NCI-H510A (cell line): ENCODE results near the gene LITAFD.
"Not testable (repeated sequence)": the region's sequence is repeated elsewhere in the genome, so short reads cannot be mapped to it uniquely, and the experiment has no call there.

Experiments used
- DNase-seq: peaks from one replicate; lab custom pipeline; 2025; lab: John Stamatoyannopoulos, UW

LITAFD gene

DNA sequence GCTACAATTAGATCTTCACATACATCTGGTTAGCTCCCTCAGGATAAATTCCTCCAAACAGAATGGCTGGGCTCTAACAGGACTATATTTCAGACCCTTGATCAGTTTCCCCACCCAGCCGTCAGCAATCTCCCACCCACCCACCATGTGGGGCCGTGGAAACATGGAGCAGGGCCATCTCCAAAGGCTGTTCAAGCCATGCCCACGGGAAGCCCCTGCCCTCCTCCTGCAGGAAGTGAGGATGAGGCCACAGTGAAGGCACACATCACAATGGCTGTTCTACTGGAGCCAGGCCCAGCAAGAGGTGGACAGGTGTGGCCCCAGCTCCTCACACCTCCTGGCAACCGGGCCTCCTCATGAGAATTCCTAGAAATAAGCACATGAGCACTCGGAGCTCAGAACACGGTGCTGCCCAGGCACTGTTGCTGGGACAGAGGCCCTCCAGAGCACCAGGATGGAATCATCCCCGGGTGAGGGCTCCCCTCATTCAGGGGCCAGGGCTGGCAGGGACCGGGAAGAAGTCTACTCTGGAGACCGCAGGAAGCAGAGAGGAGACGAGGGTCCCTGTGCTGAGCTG, at the start of gene LITAFD:
TSS of gene LITAFD (plus strand) at position 311 of the 577 bp plus-strand sequence. CDS start 2,005 bp downstream, outside the sequence.
- DNase-seq, result no peak

DNA sequence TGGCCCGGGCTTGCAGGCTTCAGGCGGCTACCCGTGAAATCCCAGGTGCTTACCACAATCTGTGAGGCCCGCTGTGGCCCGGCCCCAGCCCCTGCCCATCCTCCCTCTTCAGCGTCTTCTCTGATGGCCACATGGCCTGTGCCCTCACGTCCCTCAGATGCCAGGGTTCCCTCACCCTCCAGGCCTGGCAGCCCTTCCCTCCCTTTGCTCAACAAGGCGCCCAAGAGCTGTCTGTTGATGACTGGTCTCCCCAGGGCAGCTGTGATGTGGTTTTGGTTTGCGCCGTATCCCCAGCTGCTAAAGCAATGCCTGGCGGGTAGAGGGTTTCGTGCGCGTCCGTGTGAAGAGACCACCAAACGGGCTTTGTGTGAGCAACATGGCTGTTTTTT, 49.4 kb upstream of the LITAFD start:
- DNase-seq, result no peak

GRCh38 chr16:8836797-8837196, 45.4 kb upstream of the LITAFD start:
- not testable (repeated sequence) for DNase-seq

DNA sequence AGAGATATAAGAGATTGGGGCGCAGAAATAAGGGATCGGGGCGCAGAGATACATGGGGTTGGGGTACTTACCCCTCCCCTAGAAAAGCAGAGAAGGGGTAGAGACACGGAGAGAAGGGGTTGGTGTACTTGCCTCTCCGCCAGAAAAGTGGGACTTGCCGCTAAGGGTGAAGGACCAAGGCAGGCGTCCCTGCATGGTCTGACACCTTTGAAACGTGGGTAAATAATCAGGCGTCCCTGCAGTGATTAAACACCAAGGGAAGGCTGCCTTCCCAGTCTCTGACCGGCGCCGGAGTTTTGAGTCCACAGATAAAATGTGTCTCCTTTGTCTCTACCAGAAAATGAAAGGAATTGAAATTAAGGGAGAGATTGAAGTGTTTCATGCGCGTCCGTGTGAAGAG, 44.6 kb upstream of the LITAFD start:
- DNase-seq, result not testable (repeated sequence)

- not testable (repeated sequence) for DNase-seq
Observed at GRCh38 chr16:8842016-8842415, 40.1 kb upstream of the LITAFD start.

- DNase-seq, result not testable (repeated sequence)
Observed at GRCh38 chr16:8843296-8843695, 38.9 kb upstream of the LITAFD start.

DNA sequence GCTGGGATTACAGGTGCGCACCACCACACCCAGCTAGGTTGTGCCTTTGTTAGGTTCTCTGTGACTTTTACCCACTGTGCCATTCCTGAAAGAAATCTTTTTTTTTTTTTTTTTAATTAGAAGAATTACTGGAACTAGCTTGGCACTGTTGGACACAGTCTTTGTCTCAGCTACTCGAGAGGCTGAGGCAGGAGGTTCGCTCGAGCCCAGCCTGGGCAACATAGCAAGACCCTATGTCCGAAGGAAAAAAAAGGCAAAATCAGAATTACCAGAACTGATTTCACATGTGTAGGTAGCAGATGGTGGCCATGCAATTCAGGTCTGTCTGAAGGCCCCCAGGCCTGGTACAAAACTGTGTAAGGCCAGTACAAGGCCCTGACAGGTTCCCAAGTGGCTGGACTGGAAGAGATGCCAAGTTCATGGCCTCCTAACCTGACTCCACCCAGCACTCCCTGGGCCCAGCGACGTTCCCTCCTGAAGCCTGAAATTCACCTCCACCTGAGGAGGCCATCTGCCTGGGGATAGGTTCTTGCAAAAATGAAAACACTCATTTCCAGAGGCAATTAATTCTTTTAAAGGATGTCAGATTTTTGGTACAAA, 36.4 kb upstream of the LITAFD start:
- DNase-seq, result no peak

GRCh38 chr16:8846401-8846932, 35.7 kb upstream of the LITAFD start:
- no peak for DNase-seq

DNA sequence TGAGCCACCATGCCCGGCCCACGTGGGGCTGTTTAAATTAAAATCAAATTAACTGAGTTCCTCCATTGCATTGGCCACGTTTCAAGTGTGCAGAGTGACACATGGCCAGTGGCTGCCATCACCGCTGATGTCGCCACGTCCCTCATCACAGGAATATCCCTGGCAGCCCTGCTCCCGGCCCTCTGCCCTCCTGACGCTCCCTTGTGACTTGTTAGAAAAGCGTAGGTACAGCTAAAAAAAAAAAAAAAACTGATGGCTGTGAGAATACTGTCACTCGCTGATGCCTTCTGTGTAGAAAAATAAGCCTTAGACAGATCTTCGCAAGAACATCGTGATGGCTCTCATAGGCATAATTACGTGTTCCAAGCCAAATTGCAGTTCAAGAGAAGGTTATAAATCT, 35.0 kb upstream of the LITAFD start:
- DNase-seq, result no peak

- no peak for DNase-seq
Observed at GRCh38 chr16:8847623-8848022, 34.5 kb upstream of the LITAFD start.

DNA sequence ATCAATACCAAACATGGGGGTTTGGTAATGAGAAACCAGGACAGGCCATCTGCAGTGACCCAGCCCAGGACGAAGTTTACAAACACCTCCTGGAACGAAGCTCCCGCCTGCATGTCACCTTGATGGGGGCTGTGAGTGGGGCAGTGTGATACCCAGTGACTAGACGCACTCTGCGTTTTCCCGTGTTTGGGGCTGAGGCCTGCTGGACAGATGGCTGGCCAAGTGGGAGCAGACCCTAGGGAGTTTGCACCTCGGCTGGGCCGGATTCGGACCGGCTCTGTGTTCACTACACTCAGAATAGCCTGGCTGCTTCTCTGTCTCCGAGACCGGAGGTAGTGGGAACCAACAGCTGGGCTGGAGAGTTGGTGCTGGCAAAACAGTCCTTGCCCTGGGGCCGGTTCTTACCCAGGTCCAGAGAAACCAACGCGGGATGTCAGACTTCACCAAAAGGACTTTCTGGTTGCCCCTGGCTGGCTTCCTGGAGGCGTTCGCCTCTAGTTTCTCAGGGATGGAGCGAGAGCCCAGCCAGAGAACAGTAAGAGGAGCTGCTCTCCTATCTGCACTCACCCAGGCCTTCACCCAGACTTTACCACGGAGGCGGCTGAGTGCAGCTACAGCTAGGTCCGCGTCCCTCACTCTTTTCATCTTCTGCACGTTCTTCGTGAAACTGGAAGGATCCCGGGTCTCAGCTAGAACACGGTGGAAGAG, 33.8 kb upstream of the LITAFD start:
- no peak for DNase-seq

- no peak for DNase-seq
Observed at GRCh38 chr16:8848939-8849391, 33.2 kb upstream of the LITAFD start.

DNA sequence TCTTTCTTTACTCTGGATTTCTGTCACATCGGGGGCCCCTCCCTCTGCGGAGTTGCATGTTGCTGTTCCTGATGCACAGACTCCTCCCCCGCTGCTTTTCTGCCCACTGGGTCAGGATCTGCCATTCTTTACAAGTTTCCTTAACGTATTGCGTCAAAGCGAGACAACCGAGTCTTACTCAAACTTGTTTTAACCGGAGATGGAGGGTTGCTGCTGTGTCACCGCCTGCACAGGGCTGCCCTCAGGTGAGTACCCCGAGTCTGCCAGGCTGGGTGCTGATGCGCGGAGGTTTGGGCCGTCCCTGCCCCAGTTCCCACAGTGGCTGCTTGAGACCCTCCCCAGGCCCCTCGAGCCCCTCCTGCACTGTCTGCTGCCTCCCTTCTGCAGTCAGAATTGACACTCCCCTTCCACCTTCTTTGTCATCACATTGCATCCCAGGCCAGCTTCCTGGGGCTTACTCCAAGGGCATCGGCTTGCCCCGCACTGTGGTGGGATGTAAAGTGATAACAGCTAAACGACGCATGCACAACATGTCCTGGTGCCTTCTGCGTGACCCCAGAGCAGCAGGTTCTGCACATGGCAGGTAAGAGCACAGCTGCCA, 32.6 kb upstream of the LITAFD start:
- DNase-seq, result no peak

GRCh38 chr16:8850279-8850885, 31.8 kb upstream of the LITAFD start:
- no peak for DNase-seq

DNA sequence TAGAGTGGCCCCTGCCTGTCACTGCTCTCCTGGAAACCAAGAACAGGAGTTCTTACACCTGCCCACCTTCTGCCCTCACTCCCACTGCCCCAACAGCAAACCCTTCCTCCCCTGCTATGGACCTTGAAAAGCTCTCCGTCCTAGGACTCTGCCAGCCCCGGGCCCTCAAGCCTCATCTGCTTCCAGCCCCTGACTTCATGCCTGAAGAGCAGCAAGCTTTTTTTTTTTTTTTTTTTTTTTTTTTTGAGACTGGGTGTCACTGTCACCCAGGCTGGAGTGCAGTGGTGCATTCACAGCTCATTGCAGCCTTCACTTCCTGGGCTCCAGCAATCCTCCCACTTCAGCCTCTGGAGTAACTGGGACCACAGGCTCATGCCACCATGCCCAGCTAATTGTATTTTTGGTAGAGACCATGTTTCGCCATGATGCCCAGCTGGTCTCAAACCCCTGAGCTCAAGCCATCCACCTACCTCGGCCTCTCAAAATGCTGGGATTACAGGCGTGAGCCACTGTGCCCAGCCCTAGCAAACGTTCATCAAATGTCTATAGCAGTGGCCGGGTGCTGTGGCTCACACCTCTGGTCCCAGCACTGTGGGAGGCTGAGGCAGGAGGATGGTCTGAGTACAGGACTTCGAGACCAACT, 30.3 kb upstream of the LITAFD start:
- no peak for DNase-seq

DNA sequence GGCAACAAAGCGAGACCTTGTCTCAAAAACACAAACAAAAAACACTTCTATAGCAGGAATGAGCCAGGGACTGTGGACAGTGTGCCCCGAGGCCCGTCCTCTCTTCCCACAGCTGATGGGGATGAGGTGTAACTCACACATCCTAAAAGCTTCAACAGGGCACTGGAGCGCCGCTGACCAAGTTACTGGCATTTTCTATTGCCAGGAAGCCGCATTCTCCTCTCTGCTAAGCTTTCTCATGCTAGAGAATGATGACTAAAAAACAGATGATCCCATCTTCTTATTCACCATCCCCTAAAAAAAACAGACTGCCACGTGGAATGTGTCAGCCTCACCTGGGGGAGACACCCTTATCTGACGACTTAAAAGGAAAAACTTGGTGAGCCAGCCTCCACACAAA, 29.6 kb upstream of the LITAFD start:
- DNase-seq, result no peak

DNA sequence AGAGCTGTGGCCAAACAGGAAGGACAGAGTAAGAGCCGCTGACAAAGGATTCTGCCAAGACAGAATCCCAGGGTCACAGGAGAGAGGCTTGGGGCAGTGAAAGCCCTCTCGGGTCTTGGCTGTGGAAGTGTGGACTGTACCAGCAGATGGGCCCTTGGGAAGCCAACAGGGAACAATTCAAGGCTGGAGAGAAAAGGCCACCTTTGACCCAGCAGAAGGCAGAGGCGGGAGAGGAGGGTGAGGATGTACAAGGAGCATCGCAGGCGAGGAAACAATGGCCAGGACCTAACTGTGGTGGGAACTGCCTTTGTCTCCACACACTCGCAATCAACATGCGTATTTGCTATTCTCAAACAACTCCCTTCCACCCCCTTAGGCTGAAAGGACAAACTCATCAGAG, 29.0 kb upstream of the LITAFD start:
- no peak for DNase-seq

DNA sequence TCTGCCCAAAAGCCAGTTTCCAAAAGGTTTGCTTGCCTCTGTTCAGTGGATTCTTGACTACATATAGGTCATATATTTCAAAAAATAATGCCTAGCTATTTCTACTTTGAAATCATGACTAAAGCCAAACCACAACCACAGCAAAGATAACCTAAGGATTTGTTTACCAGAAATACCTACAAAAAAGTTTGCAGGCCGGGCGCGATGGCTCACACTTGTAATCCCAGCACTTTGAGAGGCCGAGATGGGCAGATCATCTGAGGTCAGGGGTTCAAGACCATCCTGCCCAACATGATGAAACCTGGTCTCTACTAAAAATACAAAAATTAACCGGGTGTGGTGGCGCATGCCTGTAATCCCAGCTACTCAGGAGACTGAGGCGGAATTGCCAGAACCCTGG, 28.5 kb upstream of the LITAFD start:
- no peak for DNase-seq

- DNase-seq, result no peak
Observed at GRCh38 chr16:8854298-8854948, 27.7 kb upstream of the LITAFD start.

DNA sequence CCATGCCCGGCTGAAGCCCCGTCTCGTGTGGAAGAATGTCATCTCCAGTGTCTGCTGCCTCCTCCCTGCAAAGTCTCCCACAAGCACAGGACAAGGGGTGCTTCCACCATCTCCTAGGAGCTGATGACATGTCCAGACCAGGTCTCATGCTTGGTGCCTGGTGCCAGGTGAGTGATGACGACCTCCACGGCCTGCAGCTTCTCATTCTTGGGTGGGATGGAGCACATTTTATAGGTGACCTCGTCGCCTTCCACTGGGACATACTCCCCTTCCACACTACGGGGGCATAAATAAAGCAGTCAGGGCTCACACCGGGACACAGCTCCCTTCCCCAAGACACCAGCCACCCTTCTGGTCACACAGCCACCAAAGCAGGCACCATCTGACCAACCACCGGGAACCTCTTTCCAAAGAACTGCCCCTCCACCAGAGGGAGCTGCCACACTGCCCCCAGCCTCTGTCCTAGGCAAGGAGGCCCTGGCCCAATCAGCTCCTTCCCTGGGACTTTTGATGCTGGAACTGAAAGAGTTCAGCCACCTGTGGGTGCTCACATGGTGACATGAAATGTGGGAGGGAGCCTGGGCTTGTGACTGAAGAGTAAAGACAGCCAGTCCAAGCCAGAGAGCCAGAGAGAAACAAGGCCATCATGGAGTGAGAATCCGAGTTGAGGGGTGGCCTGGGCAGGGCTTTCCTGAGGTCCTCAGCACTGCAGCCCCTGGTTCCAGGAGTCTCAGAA, 26.9 kb upstream of the LITAFD start:
- DNase-seq, result no peak

GRCh38 chr16:8855972-8856371, 26.2 kb upstream of the LITAFD start:
- no peak for DNase-seq
